Astrocyte (in vitro differentiated cells and primary cell): ENCODE results near the gene PAK6. TPM values are rescaled to one million over a fixed set of nuclear protein-coding genes. Genes with fewer than 3 reads are reported as not detected.

ENCODE experiments used
- DNase-seq: peaks from one replicate; pipeline ENCODE4 v3.0.0-alpha.2; 2010; ENCODE audit warnings: low read depth
- FAIRE-seq: peaks from 2 replicates; lab custom pipeline; 2011; peaks lifted over from hg19 to GRCh38; lab: Jason Lieb, UNC
- H2AFZ ChIP-seq: 2 replicates; pipeline ENCODE4 v1.6.0; 2012; ENCODE audit warnings: low read depth, low read length, inconsistent platforms
- H3K27ac ChIP-seq: 2 replicates; pipeline ENCODE4 v1.5.1; 2011; ENCODE audit warnings: low read depth, low read length, inconsistent platforms
- H3K27me3 ChIP-seq: 2 replicates; pipeline ENCODE4 v1.6.0; 2011; ENCODE audit warnings: low read length, inconsistent platforms; ENCODE audit not compliant: insufficient read depth
- H3K36me3 ChIP-seq: 2 replicates; pipeline ENCODE4 v1.5.1; 2011; ENCODE audit warnings: low read length, inconsistent platforms; ENCODE audit not compliant: insufficient read depth
- H3K4me1 ChIP-seq: 2 replicates; pipeline ENCODE4 v1.5.1; 2011; ENCODE audit warnings: low read length, inconsistent platforms; ENCODE audit not compliant: insufficient read depth
- H3K4me2 ChIP-seq: 2 replicates; pipeline ENCODE4 v1.6.0; 2012; ENCODE audit warnings: low read length, inconsistent platforms
- H3K4me3 ChIP-seq: 2 replicates; pipeline ENCODE4 v1.5.1; 2011; ENCODE audit warnings: low read depth, mild to moderate bottlenecking, low read length, inconsistent platforms; ENCODE audit not compliant: insufficient read depth
- H3K79me2 ChIP-seq: 2 replicates; pipeline ENCODE4 v1.6.0; 2012; ENCODE audit warnings: mild to moderate bottlenecking, low read length, inconsistent platforms; ENCODE audit not compliant: insufficient read depth
- H3K9ac ChIP-seq: 2 replicates; pipeline ENCODE4 v1.6.0; 2012; ENCODE audit warnings: mild to moderate bottlenecking, low read length, inconsistent platforms
- H3K9me3 ChIP-seq: 2 replicates; pipeline ENCODE4 v1.5.1; 2012; ENCODE audit warnings: low read depth, mild to moderate bottlenecking, low read length, inconsistent platforms; ENCODE audit not compliant: insufficient read depth
- H4K20me1 ChIP-seq: 2 replicates; pipeline ENCODE4 v1.6.0; 2012; ENCODE audit warnings: low read length, inconsistent platforms; ENCODE audit not compliant: insufficient read depth
- H3K27ac Mint-ChIP-seq: one replicate; pipeline ENCODE4 v1.8.0; 2021; ENCODE audit warnings: mild to moderate bottlenecking, mixed read lengths; ENCODE audit not compliant: unreplicated experiment
- H3K27me3 Mint-ChIP-seq: one replicate; pipeline ENCODE4 v1.8.0; 2021; ENCODE audit warnings: low read depth, mixed read lengths; ENCODE audit not compliant: unreplicated experiment
- H3K36me3 Mint-ChIP-seq: one replicate; pipeline ENCODE4 v1.8.0; 2021; ENCODE audit warnings: low read depth, mixed read lengths; ENCODE audit not compliant: unreplicated experiment
- H3K4me1 Mint-ChIP-seq: one replicate; pipeline ENCODE4 v1.8.0; 2021; ENCODE audit warnings: low read depth, mixed read lengths; ENCODE audit not compliant: unreplicated experiment
- H3K4me3 Mint-ChIP-seq: one replicate; pipeline ENCODE4 v1.8.0; 2021; ENCODE audit warnings: mild to moderate bottlenecking, moderate library complexity, mixed read lengths; ENCODE audit not compliant: unreplicated experiment
- H3K9me3 Mint-ChIP-seq: one replicate; pipeline ENCODE4 v1.8.0; 2021; ENCODE audit warnings: mild to moderate bottlenecking, mixed read lengths; ENCODE audit not compliant: unreplicated experiment
- CTCF ChIP-seq: IDR thresholded peaks from 2 replicates; pipeline ENCODE4 v1.5.1; 2011; ENCODE audit warnings: low read depth, mild to moderate bottlenecking, inconsistent platforms, low read length, moderate library complexity; ENCODE audit not compliant: insufficient read depth
- EZH2 ChIP-seq: IDR thresholded peaks from 2 replicates; pipeline ENCODE4 v1.6.1; 2012; ENCODE audit warnings: mild to moderate bottlenecking, low read length, inconsistent platforms; ENCODE audit not compliant: insufficient read depth
- total RNA-seq: library from RNA; stranded (reverse); gene quantifications from 2 replicates; pipeline ENCODE4 v1.2.1, GENCODE V29; 2021

PAK6 gene
- total RNA-seq, 1 donor from 2014 or later = 1.1 TPM

- H3K27me3 ChIP-seq = peaks cover 31% of the 10 kb centered on the region
- no peak overlapping the region for H2AFZ ChIP-seq
- H3K4me1 Mint-ChIP-seq = peaks cover 18% of the 10 kb centered on the region
- peaks cover 30% of the 10 kb centered on the region for H3K27me3 Mint-ChIP-seq
- no peaks in the 10 kb centered on the region for H3K9me3 Mint-ChIP-seq
- H3K36me3 ChIP-seq = no peaks in the 10 kb centered on the region
- no peak for FAIRE-seq
- no peaks in the 10 kb centered on the region for H4K20me1 ChIP-seq
- H3K4me3 Mint-ChIP-seq = no peak overlapping the region
- no peak for DNase-seq
- no peaks in the 10 kb centered on the region for H3K9me3 ChIP-seq
- H3K36me3 Mint-ChIP-seq = peaks cover 2% of the 10 kb centered on the region
- TF ChIP-seq CTCF (no peak), EZH2 (no peak)
- no peak overlapping the region for H3K9ac ChIP-seq
- H3K79me2 ChIP-seq = no peaks in the 10 kb centered on the region
- no peak overlapping the region for H3K27ac Mint-ChIP-seq
- H3K4me1 ChIP-seq = peaks cover 26% of the 10 kb centered on the region
- H3K27ac ChIP-seq = no peak overlapping the region
- peak overlapping the region; percentile 46 for H3K4me2 ChIP-seq
- no peak overlapping the region for H3K4me3 ChIP-seq
These were observed 47.2 kb downstream of the PAK6 start for GRCh38 chr15:40286061-40286532.

GRCh38 chr15:40286794-40287193, 47.9 kb downstream of the PAK6 start:
- H3K4me1 ChIP-seq = peaks cover 25% of the 10 kb centered on the region
- H3K4me3 ChIP-seq = no peak overlapping the region
- DNase-seq (no peak), FAIRE-seq (no peak)
- H2AFZ ChIP-seq = no peak overlapping the region
- no peaks in the 10 kb centered on the region for H3K9me3 ChIP-seq
- H3K9ac ChIP-seq = no peak overlapping the region
- H3K27me3 ChIP-seq = peaks cover 27% of the 10 kb centered on the region
- no peaks in the 10 kb centered on the region for H3K79me2 ChIP-seq
- H3K27ac Mint-ChIP-seq = no peak overlapping the region
- peaks cover 18% of the 10 kb centered on the region for H3K4me1 Mint-ChIP-seq
- no peaks in the 10 kb centered on the region for H3K9me3 Mint-ChIP-seq
- TF ChIP-seq EZH2 = no peak
- TF ChIP-seq CTCF = no peak
- H3K36me3 Mint-ChIP-seq = peaks cover 2% of the 10 kb centered on the region
- H3K4me2 ChIP-seq = no peak overlapping the region
- H3K27me3 Mint-ChIP-seq = peaks cover 31% of the 10 kb centered on the region
- H3K36me3 ChIP-seq = no peaks in the 10 kb centered on the region
- no peak overlapping the region for H3K4me3 Mint-ChIP-seq
- no peak overlapping the region for H3K27ac ChIP-seq
- no peaks in the 10 kb centered on the region for H4K20me1 ChIP-seq

- Histone ChIP-seq H3K4me3 (no peak overlapping the region), H3K27me3 (peaks cover 27% of the 10 kb centered on the region), H3K9me3 (no peaks in the 10 kb centered on the region), H3K9ac (no peak overlapping the region), H3K27ac (no peak overlapping the region), H3K4me2 (no peak overlapping the region), H3K36me3 (no peaks in the 10 kb centered on the region), H3K79me2 (no peaks in the 10 kb centered on the region), H4K20me1 (no peaks in the 10 kb centered on the region), H2AFZ (no peak overlapping the region), H3K4me1 (peaks cover 19% of the 10 kb centered on the region)
- DNase-seq = no peak
- Mint-ChIP-seq H3K9me3 (no peaks in the 10 kb centered on the region), H3K4me3 (no peak overlapping the region), H3K36me3 (peaks cover 2% of the 10 kb centered on the region), H3K27me3 (peaks cover 38% of the 10 kb centered on the region), H3K27ac (no peak overlapping the region), H3K4me1 (peaks cover 18% of the 10 kb centered on the region)
- FAIRE-seq = no peak
- TF ChIP-seq EZH2 = no peak
- no peak for TF ChIP-seq CTCF
These were observed 48.6 kb downstream of the PAK6 start for GRCh38 chr15:40287505-40287904.
